Measurements from ENCODE around the gene SIRT2.

SIRT2 gene

GRCh38 chr19:38911388-38912001 lies 12.1 kb upstream of the SIRT2 start:
- DNase-seq (ENCODE audit: low spot score): no peak
- TF ChIP-seq, protein P1, sequence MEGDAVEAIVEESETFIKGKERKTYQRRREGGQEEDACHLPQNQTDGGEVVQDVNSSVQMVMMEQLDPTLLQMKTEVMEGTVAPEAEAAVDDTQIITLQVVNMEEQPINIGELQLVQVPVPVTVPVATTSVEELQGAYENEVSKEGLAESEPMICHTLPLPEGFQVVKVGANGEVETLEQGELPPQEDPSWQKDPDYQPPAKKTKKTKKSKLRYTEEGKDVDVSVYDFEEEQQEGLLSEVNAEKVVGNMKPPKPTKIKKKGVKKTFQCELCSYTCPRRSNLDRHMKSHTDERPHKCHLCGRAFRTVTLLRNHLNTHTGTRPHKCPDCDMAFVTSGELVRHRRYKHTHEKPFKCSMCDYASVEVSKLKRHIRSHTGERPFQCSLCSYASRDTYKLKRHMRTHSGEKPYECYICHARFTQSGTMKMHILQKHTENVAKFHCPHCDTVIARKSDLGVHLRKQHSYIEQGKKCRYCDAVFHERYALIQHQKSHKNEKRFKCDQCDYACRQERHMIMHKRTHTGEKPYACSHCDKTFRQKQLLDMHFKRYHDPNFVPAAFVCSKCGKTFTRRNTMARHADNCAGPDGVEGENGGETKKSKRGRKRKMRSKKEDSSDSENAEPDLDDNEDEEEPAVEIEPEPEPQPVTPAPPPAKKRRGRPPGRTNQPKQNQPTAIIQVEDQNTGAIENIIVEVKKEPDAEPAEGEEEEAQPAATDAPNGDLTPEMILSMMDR (IDR thresholded peaks at IDR 0.05; ENCODE audit: extremely low read depth, missing control alignments): no peak

DNA sequence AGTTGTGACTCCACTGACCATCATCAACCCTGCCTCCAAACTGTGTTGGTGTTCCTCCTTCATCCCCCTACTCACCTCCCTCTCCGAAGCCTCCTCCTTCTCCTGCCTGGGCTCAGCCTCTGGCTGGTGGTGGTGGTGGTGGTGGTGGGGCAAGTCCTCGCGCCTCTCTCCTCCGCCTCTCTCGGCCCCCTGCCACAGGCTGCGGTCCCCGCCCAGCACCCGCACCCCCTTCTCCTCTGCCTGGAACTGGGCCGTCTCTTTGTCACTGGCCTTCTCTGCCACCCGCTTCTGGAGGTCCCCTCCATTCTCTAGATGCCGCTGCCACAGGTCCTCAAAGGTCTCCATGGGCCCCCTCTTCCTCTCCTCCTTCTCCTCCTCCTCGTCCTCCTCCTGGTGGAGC lies 11.1 kb upstream of the SIRT2 start:
- TF ChIP-seq, protein P1 (IDR thresholded peaks at IDR 0.05; ENCODE audit: extremely low read depth, missing control alignments): no peak

GRCh38 chr19:38908911-38909310 lies 9.5 kb upstream of the SIRT2 start:
- DNase-seq (ENCODE audit: low spot score): no peak
- TF ChIP-seq, protein P1 (IDR thresholded peaks at IDR 0.05; ENCODE audit: extremely low read depth, missing control alignments): no peak

More for the DNA sequence above, 11.1 kb upstream of the SIRT2 start:
- DNase-seq (ENCODE audit: low spot score): no peak

DNA sequence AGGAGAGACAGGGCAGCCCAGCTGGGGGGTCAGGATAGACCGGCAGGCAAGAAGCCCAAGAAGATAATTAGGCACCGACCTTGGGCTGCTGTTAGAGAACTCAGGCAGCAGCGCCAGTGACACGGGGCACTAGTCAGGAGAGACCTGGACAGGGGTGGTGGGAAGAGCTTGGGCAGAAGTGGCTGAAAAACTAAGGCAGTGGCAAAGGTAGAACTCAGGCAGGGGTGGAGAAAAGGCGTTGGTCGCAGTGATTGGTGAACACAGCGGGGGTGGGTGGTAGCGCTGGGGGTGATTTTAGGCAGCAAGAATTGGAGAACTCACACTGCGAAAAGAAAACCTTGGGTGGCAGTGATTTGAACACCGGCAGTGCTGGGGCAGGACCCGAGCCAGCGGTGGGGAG lies 8.3 kb upstream of the SIRT2 start:
- no peak for DNase-seq (ENCODE audit: low spot score)
- TF ChIP-seq, protein P1 (IDR thresholded peaks at IDR 0.05; ENCODE audit: extremely low read depth, missing control alignments): no peak

GRCh38 chr19:38907227-38907626 lies 7.8 kb upstream of the SIRT2 start:
- TF ChIP-seq, protein P1 (IDR thresholded peaks at IDR 0.05; ENCODE audit: extremely low read depth, missing control alignments): no peak
- DNase-seq (ENCODE audit: low spot score): no peak

DNA sequence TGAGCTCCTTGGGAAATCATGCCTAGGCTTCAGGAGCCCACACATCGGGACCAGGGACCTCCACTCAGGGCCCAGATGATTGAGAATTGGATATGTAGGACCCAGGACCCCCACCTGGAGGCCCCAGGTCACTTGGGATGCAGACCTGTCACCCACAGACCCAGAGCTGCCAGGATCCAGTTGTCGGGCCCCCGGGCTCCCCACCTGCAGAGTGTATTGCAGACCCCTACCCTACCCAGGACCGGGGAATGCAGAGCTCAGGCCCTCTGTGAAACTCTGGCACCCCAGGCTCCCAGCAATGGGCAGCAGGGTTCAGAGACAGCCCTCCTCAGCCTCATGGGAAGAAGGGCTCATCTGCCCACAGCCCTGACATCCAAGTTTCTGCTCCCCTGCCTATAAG lies 6.2 kb upstream of the SIRT2 start:
- DNase-seq (ENCODE audit: low spot score): no peak
- TF ChIP-seq, protein P1 (IDR thresholded peaks at IDR 0.05; ENCODE audit: extremely low read depth, missing control alignments): no peak

- TF ChIP-seq, protein P1 (IDR thresholded peaks at IDR 0.05; ENCODE audit: extremely low read depth, missing control alignments): no peak
- no peak for DNase-seq (ENCODE audit: low spot score)
These were observed 5.4 kb upstream of the SIRT2 start for GRCh38 chr19:38904581-38905539.

Measured in GM20000 (cell line).